ENCODE results near the gene LYPD6B.

DNA sequence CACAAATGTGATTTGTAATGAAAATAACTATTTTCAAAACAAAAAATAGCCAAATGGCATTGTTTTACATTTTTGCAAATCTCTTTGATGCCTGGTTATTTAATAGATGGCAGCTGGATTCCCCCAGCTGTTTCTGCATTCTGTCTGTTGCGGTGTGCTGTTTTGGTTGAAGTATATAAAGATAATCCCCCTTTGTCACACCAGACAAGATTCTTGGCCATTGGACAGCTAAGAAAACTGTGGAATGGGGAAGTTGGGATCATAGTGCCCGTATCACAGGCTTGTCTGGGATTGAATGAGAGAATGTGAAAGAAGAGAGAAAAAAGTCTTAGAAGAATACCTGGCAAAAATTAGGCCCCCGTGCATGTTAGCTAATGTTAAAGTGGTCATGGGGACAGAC lies 19.5 kb upstream of the LYPD6B start:
- TF ChIP-seq POLR2A (IDR thresholded peaks at IDR 0.05), result no peak
- TF ChIP-seq, protein P1, sequence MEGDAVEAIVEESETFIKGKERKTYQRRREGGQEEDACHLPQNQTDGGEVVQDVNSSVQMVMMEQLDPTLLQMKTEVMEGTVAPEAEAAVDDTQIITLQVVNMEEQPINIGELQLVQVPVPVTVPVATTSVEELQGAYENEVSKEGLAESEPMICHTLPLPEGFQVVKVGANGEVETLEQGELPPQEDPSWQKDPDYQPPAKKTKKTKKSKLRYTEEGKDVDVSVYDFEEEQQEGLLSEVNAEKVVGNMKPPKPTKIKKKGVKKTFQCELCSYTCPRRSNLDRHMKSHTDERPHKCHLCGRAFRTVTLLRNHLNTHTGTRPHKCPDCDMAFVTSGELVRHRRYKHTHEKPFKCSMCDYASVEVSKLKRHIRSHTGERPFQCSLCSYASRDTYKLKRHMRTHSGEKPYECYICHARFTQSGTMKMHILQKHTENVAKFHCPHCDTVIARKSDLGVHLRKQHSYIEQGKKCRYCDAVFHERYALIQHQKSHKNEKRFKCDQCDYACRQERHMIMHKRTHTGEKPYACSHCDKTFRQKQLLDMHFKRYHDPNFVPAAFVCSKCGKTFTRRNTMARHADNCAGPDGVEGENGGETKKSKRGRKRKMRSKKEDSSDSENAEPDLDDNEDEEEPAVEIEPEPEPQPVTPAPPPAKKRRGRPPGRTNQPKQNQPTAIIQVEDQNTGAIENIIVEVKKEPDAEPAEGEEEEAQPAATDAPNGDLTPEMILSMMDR (IDR thresholded peaks at IDR 0.05), result no peak

All from gastroesophageal sphincter (tissue), 3 donors.